ENCODE results near the gene BTG4.

DNA sequence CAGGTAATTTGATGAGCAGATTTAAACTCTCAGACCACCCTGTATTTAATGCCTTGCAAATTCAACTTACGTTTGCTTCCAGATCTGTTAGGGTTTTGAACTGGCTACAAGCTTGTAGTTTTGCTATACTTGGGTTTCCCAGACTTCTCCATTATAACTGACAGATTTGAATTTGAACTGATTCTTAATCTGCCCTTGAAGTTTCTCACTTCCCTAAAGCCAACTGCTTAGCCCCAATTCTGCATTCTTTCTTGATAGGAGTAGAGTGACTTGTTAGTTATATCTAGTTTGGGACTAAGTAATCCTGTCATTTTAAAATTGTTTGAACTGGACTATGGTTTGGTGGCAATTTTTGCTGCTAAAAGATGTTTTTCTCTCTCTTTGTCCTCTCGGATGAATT is 38.1 kb upstream of the BTG4 start:
- no peak for TF ChIP-seq POLR2AphosphoS5 (IDR thresholded peaks at IDR 0.05; ENCODE audit: low read depth, low read length)
- no peak for TF ChIP-seq TAF1 (IDR thresholded peaks at IDR 0.05; ENCODE audit: borderline replicate concordance, insufficient read depth, low read length)

Measured in PFSK-1 (cell line).